GM12891 (cell line): Measurements from ENCODE around the gene ABTB2.

ENCODE experiments used
- PAX5 ChIP-seq: IDR thresholded peaks from 2 replicates; pipeline ENCODE4 v1.6.1; 2011; ENCODE audit warnings: low read length, moderate library complexity, mild to moderate bottlenecking; ENCODE audit not compliant: insufficient read depth, severe bottlenecking
- POLR2A ChIP-seq: IDR thresholded peaks from 2 replicates; pipeline ENCODE4 v1.6.1; 2011; ENCODE audit warnings: low read depth, low read length, control low read depth
- POLR2AphosphoS5 ChIP-seq: IDR thresholded peaks from 2 replicates; pipeline ENCODE4 v1.6.1; 2011; ENCODE audit warnings: low read depth, low read length, control low read depth
- POU2F2 ChIP-seq: IDR thresholded peaks from 2 replicates; pipeline ENCODE4 v1.6.1; 2011; ENCODE audit warnings: low read depth, mild to moderate bottlenecking, control low read depth, low read length, moderate library complexity
- SPI1 ChIP-seq: IDR thresholded peaks from 2 replicates; pipeline ENCODE4 v1.6.1; 2011; ENCODE audit warnings: low read depth, low read length, control low read depth
- TAF1 ChIP-seq: IDR thresholded peaks from 2 replicates; pipeline ENCODE4 v1.6.1; 2011; ENCODE audit warnings: low read depth, low read length, control low read depth

DNA sequence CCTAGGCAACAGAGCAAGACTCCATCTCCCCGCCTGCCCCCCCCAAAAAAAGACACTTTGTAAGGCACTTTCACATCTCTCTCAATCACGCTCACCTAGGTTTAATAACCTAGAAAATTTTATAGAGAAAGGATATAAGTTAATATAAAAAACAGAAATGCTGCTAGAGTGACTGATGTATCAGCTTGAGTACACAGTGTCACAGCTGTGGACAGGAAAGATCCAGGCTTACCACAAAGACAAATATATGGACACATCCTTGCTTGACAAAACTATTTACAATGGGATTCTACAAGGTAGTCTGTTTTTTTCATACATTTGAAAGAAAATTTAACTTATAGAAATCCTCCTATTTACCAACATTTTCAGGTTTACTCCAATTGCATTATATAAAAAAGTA, 96.7 kb downstream of the ABTB2 start:
- no peak for TF ChIP-seq POLR2A
- TF ChIP-seq POLR2AphosphoS5, result no peak
- TF ChIP-seq TAF1, result no peak
- TF ChIP-seq SPI1, result no peak
- TF ChIP-seq POU2F2, result no peak
- no peak for TF ChIP-seq PAX5
